HFFc6 (cell line): ENCODE results near the gene SUCNR1. TPM values are rescaled to one million over a fixed set of nuclear protein-coding genes. Genes with fewer than 3 reads are reported as not detected.
A peak's percentile ranks its signal among the peaks of the same experiment; 100 is the strongest.

Experiments used
- DNase-seq: peaks from one replicate; pipeline ENCODE4 v3.0.0-alpha.2; 2018
- H3K27ac Mint-ChIP-seq: 2 replicates; pipeline ENCODE4 v1.8.0; 2020; ENCODE audit warnings: mild to moderate bottlenecking, mixed read lengths
- H3K27me3 Mint-ChIP-seq: 2 replicates; pipeline ENCODE4 v1.8.0; 2021; ENCODE audit warnings: mild to moderate bottlenecking, moderate library complexity, mixed read lengths; ENCODE audit not compliant: insufficient read depth
- H3K36me3 Mint-ChIP-seq: 2 replicates; pipeline ENCODE4 v1.8.0; 2021; ENCODE audit warnings: low read depth, mixed read lengths
- H3K4me1 Mint-ChIP-seq: 2 replicates; pipeline ENCODE4 v1.8.0; 2020; ENCODE audit warnings: low read depth, mixed read lengths
- H3K4me3 Mint-ChIP-seq: 2 replicates; pipeline ENCODE4 v1.8.0; 2020; ENCODE audit warnings: mild to moderate bottlenecking, moderate library complexity, mixed read lengths
- H3K9me3 Mint-ChIP-seq: 2 replicates; pipeline ENCODE4 v1.8.0; 2020; ENCODE audit warnings: mild to moderate bottlenecking, mixed read lengths
- total RNA-seq, 6 experiments: library from RNA; stranded (reverse); fragmentation: NEBNext Ultra II Directional; extraction: Animal tissue kit (Norgen Biotek cat#: 25700); gene quantifications; 2 replicates in 1 of 6; 3 replicates in 5 of 6; pipeline ENCODE4 v1.2.3, GENCODE V29; 2021
- TF ChIP-seq, protein P1 (sequence below): fragments of 200-600 bp; sonication (generic); IDR thresholded peaks from 2 replicates; pipeline ENCODE4 v1.5.0; 2021; ENCODE audit warnings: antibody characterized with exemption, mild to moderate bottlenecking

SUCNR1 gene
- total RNA-seq, 6 experiments from 2014 or later: not detected

DNA sequence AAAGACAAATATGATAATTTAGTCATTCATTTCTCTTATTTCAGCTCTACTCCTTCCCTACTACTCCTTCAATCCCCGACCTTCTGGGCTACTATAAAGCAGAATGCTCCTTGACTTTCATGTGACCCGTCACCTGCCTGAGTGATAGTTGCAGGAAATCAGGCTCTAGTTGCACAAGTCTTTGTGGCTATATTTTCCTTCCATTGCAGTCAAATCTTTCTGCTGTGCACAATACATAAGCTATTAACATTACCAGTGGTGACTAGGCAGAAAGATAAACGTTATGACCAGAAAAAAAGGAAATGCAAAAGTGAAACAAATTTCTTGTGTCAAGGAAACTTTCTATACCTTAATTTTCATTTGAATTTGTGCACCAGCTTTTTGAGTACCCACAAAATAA lies 2.3 kb downstream of the SUCNR1 start:
- no peaks in the 10 kb centered on the region for H3K27me3 Mint-ChIP-seq
- H3K27ac Mint-ChIP-seq: no peak overlapping the region
- H3K36me3 Mint-ChIP-seq: no peaks in the 10 kb centered on the region
- no peak for DNase-seq
- H3K4me1 Mint-ChIP-seq: peaks cover 25% of the 10 kb centered on the region
- no peaks in the 10 kb centered on the region for H3K9me3 Mint-ChIP-seq
- TF ChIP-seq, protein P1, sequence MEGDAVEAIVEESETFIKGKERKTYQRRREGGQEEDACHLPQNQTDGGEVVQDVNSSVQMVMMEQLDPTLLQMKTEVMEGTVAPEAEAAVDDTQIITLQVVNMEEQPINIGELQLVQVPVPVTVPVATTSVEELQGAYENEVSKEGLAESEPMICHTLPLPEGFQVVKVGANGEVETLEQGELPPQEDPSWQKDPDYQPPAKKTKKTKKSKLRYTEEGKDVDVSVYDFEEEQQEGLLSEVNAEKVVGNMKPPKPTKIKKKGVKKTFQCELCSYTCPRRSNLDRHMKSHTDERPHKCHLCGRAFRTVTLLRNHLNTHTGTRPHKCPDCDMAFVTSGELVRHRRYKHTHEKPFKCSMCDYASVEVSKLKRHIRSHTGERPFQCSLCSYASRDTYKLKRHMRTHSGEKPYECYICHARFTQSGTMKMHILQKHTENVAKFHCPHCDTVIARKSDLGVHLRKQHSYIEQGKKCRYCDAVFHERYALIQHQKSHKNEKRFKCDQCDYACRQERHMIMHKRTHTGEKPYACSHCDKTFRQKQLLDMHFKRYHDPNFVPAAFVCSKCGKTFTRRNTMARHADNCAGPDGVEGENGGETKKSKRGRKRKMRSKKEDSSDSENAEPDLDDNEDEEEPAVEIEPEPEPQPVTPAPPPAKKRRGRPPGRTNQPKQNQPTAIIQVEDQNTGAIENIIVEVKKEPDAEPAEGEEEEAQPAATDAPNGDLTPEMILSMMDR: no peak
- no peak overlapping the region for H3K4me3 Mint-ChIP-seq

DNA sequence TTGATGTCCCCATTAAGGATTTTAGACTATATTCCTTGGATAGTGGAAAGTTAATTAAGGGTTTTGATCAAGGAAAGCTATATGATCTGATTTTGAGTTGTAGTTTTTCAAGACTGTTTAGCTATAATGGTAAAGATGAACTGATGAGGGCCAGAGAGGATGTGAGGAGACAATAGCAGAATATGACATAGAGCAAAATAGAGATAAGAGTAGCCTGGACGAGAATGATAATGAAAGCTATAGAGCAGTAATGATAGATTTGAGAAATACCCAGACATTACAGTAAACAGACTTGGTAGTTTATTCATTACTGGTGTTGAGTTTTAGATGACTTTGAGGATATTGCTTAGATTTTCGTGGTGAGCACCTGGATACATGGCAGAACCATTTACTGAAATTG lies 3.8 kb downstream of the SUCNR1 start:
- no peaks in the 10 kb centered on the region for H3K36me3 Mint-ChIP-seq
- peaks cover 27% of the 10 kb centered on the region for H3K4me1 Mint-ChIP-seq
- no peaks in the 10 kb centered on the region for H3K27me3 Mint-ChIP-seq
- H3K27ac Mint-ChIP-seq: no peak overlapping the region
- no peak for DNase-seq
- TF ChIP-seq, protein P1: no peak
- H3K9me3 Mint-ChIP-seq: no peaks in the 10 kb centered on the region
- no peak overlapping the region for H3K4me3 Mint-ChIP-seq

DNA sequence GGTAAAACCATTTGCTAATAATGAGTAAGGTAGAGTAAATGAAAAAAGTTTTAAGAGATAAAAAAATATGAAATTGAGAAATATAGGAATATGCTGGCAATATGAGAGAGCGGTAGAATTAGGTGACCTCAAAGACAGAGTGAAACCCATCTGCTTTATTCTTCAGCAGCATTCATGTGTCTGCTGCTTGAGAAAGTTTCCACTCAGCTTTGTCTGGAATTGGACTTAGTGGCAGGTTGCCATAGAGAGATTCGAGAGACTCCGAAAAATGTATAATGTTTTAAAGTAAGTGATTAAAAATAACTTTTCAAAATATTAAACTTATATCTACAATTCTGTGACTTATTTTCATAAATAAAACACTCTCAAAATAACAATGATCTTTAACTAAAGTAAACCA lies 5.0 kb downstream of the SUCNR1 start:
- TF ChIP-seq, protein P1: no peak
- Mint-ChIP-seq H3K9me3 (no peaks in the 10 kb centered on the region), H3K4me1 (peaks cover 39% of the 10 kb centered on the region), H3K27me3 (no peaks in the 10 kb centered on the region), H3K4me3 (no peak overlapping the region), H3K36me3 (no peaks in the 10 kb centered on the region), H3K27ac (no peak overlapping the region)
- no peak for DNase-seq

DNA sequence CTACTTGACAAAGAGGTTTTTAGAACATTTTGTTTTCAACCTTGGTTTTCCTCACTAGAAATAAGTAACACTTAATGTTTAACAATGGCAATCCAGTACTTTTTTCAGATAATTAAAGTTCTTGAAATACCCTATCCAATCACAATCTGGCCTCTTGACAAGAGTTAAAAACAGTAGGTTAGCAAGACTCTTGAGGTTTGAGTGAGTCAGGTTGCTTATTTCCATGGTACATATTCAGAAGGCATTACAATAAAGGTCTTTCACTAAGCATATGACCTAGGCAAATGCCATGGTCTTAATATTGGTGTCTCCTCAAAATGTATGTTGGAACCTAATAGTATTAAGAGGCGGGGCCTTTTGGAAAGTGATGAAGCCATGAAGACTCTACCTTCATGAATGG lies 5.6 kb downstream of the SUCNR1 start:
- H3K4me1 Mint-ChIP-seq: peaks cover 44% of the 10 kb centered on the region
- TF ChIP-seq, protein P1: no peak
- no peak overlapping the region for H3K4me3 Mint-ChIP-seq
- no peaks in the 10 kb centered on the region for H3K9me3 Mint-ChIP-seq
- no peak overlapping the region for H3K27ac Mint-ChIP-seq
- H3K27me3 Mint-ChIP-seq: no peaks in the 10 kb centered on the region
- no peak for DNase-seq
- H3K36me3 Mint-ChIP-seq: no peaks in the 10 kb centered on the region

DNA sequence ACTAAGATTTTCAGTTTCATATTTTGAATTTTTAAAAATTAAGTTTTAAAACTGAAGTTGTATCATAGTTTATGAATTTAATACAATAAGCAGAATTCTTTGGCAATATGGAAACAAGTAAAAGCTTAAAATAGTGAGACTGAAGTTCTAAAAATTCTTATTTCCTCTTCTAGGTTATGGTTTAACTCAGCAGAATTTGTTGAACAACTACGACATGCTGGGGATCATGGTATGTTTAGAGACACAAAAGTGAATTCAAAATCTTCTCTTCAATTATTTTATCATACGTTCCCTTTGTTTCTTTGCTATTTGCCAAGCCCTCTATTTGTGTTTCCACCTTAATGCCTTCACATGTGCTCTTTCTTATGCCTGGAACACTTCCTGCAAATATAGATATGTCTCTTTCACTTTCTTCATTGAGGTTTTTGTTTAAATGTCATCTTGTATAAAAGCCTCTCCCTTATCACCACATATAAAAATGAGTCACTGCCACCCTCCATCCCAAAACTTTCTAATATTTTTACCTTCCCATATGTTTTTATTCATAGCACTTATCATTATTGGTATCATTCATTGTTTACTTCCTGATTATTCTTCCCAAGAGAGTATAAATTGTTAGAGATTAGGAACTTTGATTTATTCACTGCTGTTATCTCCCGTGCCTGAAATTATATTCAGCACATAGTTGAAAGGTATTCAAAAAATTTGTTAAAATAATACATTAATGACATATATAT lies 6.4 kb downstream of the SUCNR1 start:
- peaks cover 44% of the 10 kb centered on the region for H3K4me1 Mint-ChIP-seq
- H3K4me3 Mint-ChIP-seq: peak overlapping the region; percentile 39
- H3K27ac Mint-ChIP-seq: peak overlapping the region; percentile 19
- no peak for DNase-seq
- TF ChIP-seq, protein P1: no peak
- H3K9me3 Mint-ChIP-seq: no peaks in the 10 kb centered on the region
- peaks cover 5% of the 10 kb centered on the region; the same call in 1 of the 2 replicates for H3K36me3 Mint-ChIP-seq
- no peaks in the 10 kb centered on the region for H3K27me3 Mint-ChIP-seq
